ENCODE results near the gene SEMA5A.

The SEMA5A gene

GRCh38 chr5:9547122-9547947, 1.5 kb upstream of the SEMA5A start:
- DNase-seq (ENCODE audit: low read depth in 2 of 2) = no peak

GRCh38 chr5:9545136-9545991, 511 bp downstream of the SEMA5A start:
- no peak for DNase-seq (ENCODE audit: low read depth in 2 of 2)

GRCh38 chr5:9544502-9545135, 1.3 kb downstream of the SEMA5A start:
- no peak for DNase-seq (ENCODE audit: low read depth in 2 of 2)

GRCh38 chr5:9544056-9544455, 1.8 kb downstream of the SEMA5A start:
- DNase-seq (ENCODE audit: low read depth in 2 of 2) = no peak

GRCh38 chr5:9543311-9543920, 2.5 kb downstream of the SEMA5A start:
- DNase-seq (ENCODE audit: low read depth in 2 of 2) = no peak

GRCh38 chr5:9540791-9541190, 5.1 kb downstream of the SEMA5A start:
- no peak for DNase-seq (ENCODE audit: low read depth in 2 of 2)

- no peak for DNase-seq (ENCODE audit: low read depth in 2 of 2)
Measured at GRCh38 chr5:9538504-9538903, 7.4 kb downstream of the SEMA5A start.

- DNase-seq (ENCODE audit: low read depth in 2 of 2) = no peak
Measured at GRCh38 chr5:9537223-9538141, 8.4 kb downstream of the SEMA5A start.

GRCh38 chr5:9536717-9537116, 9.2 kb downstream of the SEMA5A start:
- DNase-seq (ENCODE audit: low read depth in 2 of 2) = no peak

GRCh38 chr5:9534881-9535517, 10.9 kb downstream of the SEMA5A start:
- DNase-seq (ENCODE audit: low read depth in 2 of 2) = no peak

GRCh38 chr5:9533562-9534364, 12.1 kb downstream of the SEMA5A start:
- no peak for DNase-seq (ENCODE audit: low read depth in 2 of 2)

- no peak for DNase-seq (ENCODE audit: low read depth in 2 of 2)
Measured at GRCh38 chr5:9533096-9533495, 12.8 kb downstream of the SEMA5A start.

GRCh38 chr5:9529513-9529912, 16.4 kb downstream of the SEMA5A start:
- no peak for DNase-seq (ENCODE audit: low read depth in 2 of 2)

GRCh38 chr5:9529041-9529480, 16.8 kb downstream of the SEMA5A start:
- DNase-seq (ENCODE audit: low read depth in 2 of 2) = no peak

GRCh38 chr5:9524941-9525340, 20.9 kb downstream of the SEMA5A start:
- no peak for DNase-seq (ENCODE audit: low read depth in 2 of 2)

- DNase-seq (ENCODE audit: low read depth in 2 of 2) = no peak
Measured at GRCh38 chr5:9523090-9523823, 22.6 kb downstream of the SEMA5A start.

- DNase-seq (ENCODE audit: low read depth in 2 of 2) = no peak
Measured at GRCh38 chr5:9519537-9519936, 26.3 kb downstream of the SEMA5A start.

- no peak for DNase-seq (ENCODE audit: low read depth in 2 of 2)
Measured at GRCh38 chr5:9516591-9516990, 29.3 kb downstream of the SEMA5A start.

GRCh38 chr5:9515436-9515835, 30.4 kb downstream of the SEMA5A start:
- DNase-seq (ENCODE audit: low read depth in 2 of 2) = no peak
